Type B pancreatic cell (in vitro differentiated cells): ENCODE measurements around the gene RAB3C. TPM values are rescaled to one million over a fixed set of nuclear protein-coding genes. Genes with fewer than 3 reads are reported as not detected.
A peak's percentile ranks its signal among the peaks of the same experiment; 100 is the strongest.

Source experiments
- DNase-seq: peaks from one replicate; pipeline ENCODE4 v3.0.0; 2021; ENCODE audit warnings: mixed read lengths; ENCODE audit not compliant: unreplicated experiment; ENCODE audit errors: extremely low spot score
- H3K27ac Mint-ChIP-seq: 2 replicates; pipeline ENCODE4 v1.8.0; 2021; ENCODE audit warnings: mild to moderate bottlenecking, mixed read lengths
- H3K27me3 Mint-ChIP-seq: 2 replicates; pipeline ENCODE4 v1.8.0; 2021; ENCODE audit warnings: mixed read lengths
- H3K36me3 Mint-ChIP-seq: 2 replicates; pipeline ENCODE4 v1.8.0; 2021; ENCODE audit warnings: mixed read lengths
- H3K4me1 Mint-ChIP-seq: one replicate; pipeline ENCODE4 v1.8.0; 2021; ENCODE audit warnings: mixed read lengths; ENCODE audit not compliant: unreplicated experiment
- H3K4me3 Mint-ChIP-seq: 2 replicates; pipeline ENCODE4 v1.8.0; 2021; ENCODE audit warnings: mild to moderate bottlenecking, mixed read lengths
- H3K9me3 Mint-ChIP-seq: 2 replicates; pipeline ENCODE4 v1.8.0; 2021; ENCODE audit warnings: mixed read lengths
- CTCF ChIP-seq: fragments of 200-600 bp; sonication (generic); conservative IDR thresholded peaks from 2 replicates; pipeline ENCODE4 v1.5.0; 2021; ENCODE audit warnings: antibody characterized with exemption, mild to moderate bottlenecking
- total RNA-seq: library from RNA; stranded (reverse); gene quantifications from 2 replicates; pipeline ENCODE4 v1.2.1, GENCODE V29; 2021; ENCODE audit warnings: low replicate concordance

Gene RAB3C
- total RNA-seq, 1 donor from 2014 or later = 10.1 TPM

GRCh38 chr5:58740956-58741355 is 158.1 kb downstream of the RAB3C start:
- Mint-ChIP-seq H3K9me3 (no peaks in the 10 kb centered on the region), H3K27ac (no peak overlapping the region), H3K36me3 (no peaks in the 10 kb centered on the region), H3K4me3 (no peak overlapping the region), H3K4me1 (peaks cover under 1% of the 10 kb centered on the region), H3K27me3 (peaks cover 3% of the 10 kb centered on the region)
- DNase-seq = no peak
- TF ChIP-seq CTCF = no peak

- no peaks in the 10 kb centered on the region for H3K9me3 Mint-ChIP-seq
Measured at GRCh38 chr5:58745350-58745749, 162.5 kb downstream of the RAB3C start.

GRCh38 chr5:58746321-58746720 is 163.4 kb downstream of the RAB3C start:
- peak overlapping the region; percentile 3 for H3K27ac Mint-ChIP-seq
- H3K27me3 Mint-ChIP-seq = peaks cover 3% of the 10 kb centered on the region
- H3K4me3 Mint-ChIP-seq = peak overlapping the region; percentile 1
- TF ChIP-seq CTCF = no peak
- no peaks in the 10 kb centered on the region for H3K9me3 Mint-ChIP-seq
- no peak for DNase-seq
- H3K4me1 Mint-ChIP-seq = peaks cover 5% of the 10 kb centered on the region
- no peaks in the 10 kb centered on the region for H3K36me3 Mint-ChIP-seq

More at GRCh38 chr5:58745350-58745749, 162.5 kb downstream of the RAB3C start:
- no peak overlapping the region for H3K27ac Mint-ChIP-seq
- H3K4me3 Mint-ChIP-seq = no peak overlapping the region
- H3K27me3 Mint-ChIP-seq = peaks cover 3% of the 10 kb centered on the region
- no peaks in the 10 kb centered on the region for H3K36me3 Mint-ChIP-seq
- H3K4me1 Mint-ChIP-seq = peaks cover 5% of the 10 kb centered on the region
- no peak for DNase-seq
- no peak for TF ChIP-seq CTCF

GRCh38 chr5:58750036-58750435 is 167.2 kb downstream of the RAB3C start:
- Mint-ChIP-seq H3K27me3 (peaks cover 3% of the 10 kb centered on the region), H3K36me3 (no peaks in the 10 kb centered on the region), H3K9me3 (no peaks in the 10 kb centered on the region), H3K4me1 (peaks cover 20% of the 10 kb centered on the region), H3K27ac (no peak overlapping the region), H3K4me3 (no peak overlapping the region)
- no peak for DNase-seq
- no peak for TF ChIP-seq CTCF

GRCh38 chr5:58751222-58751837 is 168.5 kb downstream of the RAB3C start:
- no peak for DNase-seq
- H3K9me3 Mint-ChIP-seq = no peaks in the 10 kb centered on the region
- no peaks in the 10 kb centered on the region for H3K36me3 Mint-ChIP-seq
- H3K4me3 Mint-ChIP-seq = no peak overlapping the region
- H3K27ac Mint-ChIP-seq = no peak overlapping the region
- TF ChIP-seq CTCF = no peak
- H3K4me1 Mint-ChIP-seq = peaks cover 15% of the 10 kb centered on the region
- H3K27me3 Mint-ChIP-seq = no peaks in the 10 kb centered on the region
